ENCODE data around the gene PRB4.
"Not testable (repeated sequence)": the region's sequence is repeated elsewhere in the genome, so short reads cannot be mapped to it uniquely, and the experiment has no call there.

Gene PRB4

DNA sequence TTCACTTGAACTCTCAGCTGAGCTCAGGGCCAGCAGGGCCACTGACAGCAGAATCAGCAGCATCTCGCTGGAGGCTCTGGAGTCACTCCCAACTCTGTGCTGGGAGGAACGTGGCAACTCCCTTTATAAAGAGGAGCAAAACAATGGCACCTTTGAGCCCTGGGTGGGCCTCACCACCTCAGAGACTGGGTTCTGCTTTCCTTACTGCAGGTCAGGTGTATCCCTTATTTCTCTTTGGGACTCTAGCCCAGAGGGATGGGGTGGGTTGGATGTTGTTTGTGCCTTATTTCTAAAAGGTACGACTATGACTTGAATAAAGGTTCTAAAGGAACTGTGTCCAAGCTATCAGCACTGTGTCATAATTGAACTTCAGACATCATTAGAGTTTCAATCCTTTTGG lies at the start of gene PRB4:
Gene PRB4 (minus strand): TSS at position 101 of the 400 bp plus-strand sequence. CDS start 38 bp downstream, at position 63.
- FAIRE-seq (no peak), DNase-seq (ENCODE audit: insufficient read length, low spot score) (no peak)

GRCh38 chr12:11351736-11352135 lies 41.5 kb upstream of the PRB4 start:
- not testable (repeated sequence) for DNase-seq (ENCODE audit: insufficient read length, low spot score); FAIRE-seq

More for the DNA sequence above, at the start of gene PRB4:
- TF ChIP-seq POLR2A (IDR thresholded peaks at IDR 0.05; ENCODE audit: low read depth, low read length), result no peak

DNA sequence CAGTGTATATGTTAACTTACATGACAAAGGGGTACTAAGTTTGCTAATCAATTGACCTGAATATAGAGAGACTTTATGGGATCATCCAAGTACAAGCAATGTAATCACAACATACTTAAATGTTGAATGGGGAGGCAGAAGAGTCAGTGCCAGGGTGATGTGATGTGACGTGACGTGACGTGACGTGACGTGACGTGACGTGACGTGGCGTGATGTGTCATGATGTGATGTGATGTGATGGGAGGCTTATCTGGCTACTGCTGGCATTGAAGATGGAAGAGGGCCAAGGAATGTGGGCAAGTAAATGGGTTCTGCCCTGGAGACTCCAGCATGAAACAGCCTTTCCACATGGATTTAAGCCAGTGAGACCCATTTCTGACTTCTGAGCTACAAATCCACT lies 38.2 kb upstream of the PRB4 start:
- TF ChIP-seq POLR2A (IDR thresholded peaks at IDR 0.05; ENCODE audit: low read depth, low read length), result no peak
- FAIRE-seq (no peak), DNase-seq (ENCODE audit: insufficient read length, low spot score) (no peak)

- no peak for DNase-seq (ENCODE audit: insufficient read length, low spot score)
- TF ChIP-seq POLR2A (IDR thresholded peaks at IDR 0.05; ENCODE audit: low read depth, low read length), result no peak
- no peak for FAIRE-seq
Measured at GRCh38 chr12:11347810-11348209, 37.6 kb upstream of the PRB4 start.

DNA sequence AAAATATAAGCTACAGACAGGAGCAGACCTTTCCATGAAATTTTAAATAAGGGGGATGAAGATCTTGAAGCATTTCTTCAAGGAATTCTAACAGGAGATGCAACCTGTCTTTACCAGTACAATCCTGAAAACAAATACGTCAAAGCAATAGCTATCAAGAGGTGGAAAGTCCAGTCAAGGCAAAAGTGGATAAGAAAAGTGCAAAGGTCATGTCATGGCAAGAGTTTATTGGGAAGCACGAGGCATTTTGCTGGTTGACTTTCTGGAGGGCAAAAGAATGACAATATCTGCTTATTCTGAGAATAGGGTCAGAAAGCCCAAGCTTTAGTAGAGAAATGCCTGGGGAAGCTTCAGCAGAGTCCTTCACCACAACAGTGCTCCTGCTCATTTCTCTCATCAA lies 34.3 kb upstream of the PRB4 start:
- no peak for FAIRE-seq
- no peak for DNase-seq (ENCODE audit: insufficient read length, low spot score)

DNA sequence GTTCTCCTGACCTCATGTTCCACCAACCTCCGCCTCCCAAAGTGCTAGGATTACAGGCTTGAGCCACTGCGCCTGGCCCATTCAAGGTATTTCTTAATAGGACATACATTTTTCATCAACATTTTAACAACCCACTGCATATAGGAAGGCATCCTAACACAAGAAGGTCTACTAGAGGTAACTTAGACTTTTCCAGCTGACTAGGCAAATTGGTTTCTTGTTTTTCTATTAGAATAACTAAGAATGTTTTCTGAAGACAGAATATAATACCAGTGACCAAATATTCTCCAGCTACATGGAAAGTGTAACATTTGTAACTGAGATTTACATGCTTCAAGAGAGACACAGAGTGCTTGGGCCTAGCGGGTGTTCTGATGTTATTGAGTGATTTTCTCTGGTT lies 14.2 kb upstream of the PRB4 start:
- TF ChIP-seq POLR2A (IDR thresholded peaks at IDR 0.05; ENCODE audit: low read depth, low read length), result no peak
- FAIRE-seq, result no peak
- DNase-seq (ENCODE audit: insufficient read length, low spot score), result no peak

More for the DNA sequence above, 34.3 kb upstream of the PRB4 start:
- TF ChIP-seq POLR2A (IDR thresholded peaks at IDR 0.05; ENCODE audit: low read depth, low read length), result no peak

DNA sequence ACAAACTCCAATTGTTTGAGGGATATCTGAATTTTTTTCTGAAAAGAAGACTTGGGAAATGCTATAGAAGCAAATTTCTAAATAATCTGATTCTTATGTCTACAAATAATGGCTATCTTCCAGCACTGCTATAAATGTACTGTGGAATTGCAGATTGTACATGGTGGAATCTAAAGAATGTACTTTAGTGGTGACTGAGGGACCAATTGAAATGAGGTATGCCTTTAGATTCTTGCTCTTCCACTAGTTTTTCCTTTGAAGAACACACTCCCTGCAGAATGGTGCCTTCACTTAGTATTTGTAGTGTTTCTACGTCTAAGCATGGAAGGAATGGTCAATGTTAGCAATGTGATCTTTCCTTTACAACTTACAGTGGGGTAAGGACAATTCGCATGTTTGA lies 11.7 kb upstream of the PRB4 start:
- FAIRE-seq (peak; percentile 15), DNase-seq (ENCODE audit: insufficient read length, low spot score) (no peak)
- no peak for TF ChIP-seq POLR2A (IDR thresholded peaks at IDR 0.05; ENCODE audit: low read depth, low read length)

- no peak for DNase-seq (ENCODE audit: insufficient read length, low spot score)
- TF ChIP-seq POLR2A (IDR thresholded peaks at IDR 0.05; ENCODE audit: low read depth, low read length), result no peak
- FAIRE-seq, result peak; percentile 60
Measured at GRCh38 chr12:11307143-11307542, 3.1 kb downstream of the PRB4 start.

DNA sequence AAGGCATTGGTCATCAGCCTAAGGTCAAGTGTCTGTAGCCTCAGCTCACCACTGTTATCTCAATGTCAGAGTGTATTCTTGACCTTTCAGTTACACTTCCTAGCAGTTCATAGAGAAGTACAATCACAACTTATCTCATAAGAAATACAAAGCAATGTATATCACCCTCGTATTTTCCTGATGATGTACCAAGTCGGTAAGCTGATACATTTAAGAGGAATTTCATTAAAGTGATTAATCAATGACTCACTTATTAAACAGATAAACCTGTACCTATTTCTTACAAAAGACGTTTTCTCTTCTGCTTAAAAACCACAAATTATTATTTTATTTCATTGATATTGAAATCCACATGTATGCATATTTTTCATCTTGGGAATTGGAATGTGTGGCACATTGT lies 36.8 kb downstream of the PRB4 start:
- TF ChIP-seq POLR2A (IDR thresholded peaks at IDR 0.05; ENCODE audit: low read depth, low read length), result no peak
- no peak for DNase-seq (ENCODE audit: insufficient read length, low spot score)
- FAIRE-seq, result no peak

DNA sequence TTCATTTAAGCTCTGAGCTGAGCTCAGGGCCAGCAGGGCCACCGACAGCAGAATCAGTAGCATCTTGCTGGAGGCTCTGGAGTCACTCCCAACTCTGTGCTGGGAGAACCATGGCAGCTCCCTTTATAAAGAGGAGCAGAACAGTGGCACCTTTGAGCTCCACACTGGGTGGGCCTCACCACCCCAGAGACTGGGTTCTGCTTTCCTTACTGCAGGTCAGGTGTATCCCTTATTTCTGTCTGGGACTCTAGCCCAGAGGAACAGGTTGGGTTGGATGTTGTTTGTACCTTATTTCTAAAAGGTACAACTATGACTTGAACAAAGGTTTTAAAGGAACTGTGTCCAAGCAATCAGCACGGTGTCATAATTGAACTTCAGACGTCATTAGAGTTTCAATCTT lies 40.6 kb downstream of the PRB4 start, which contains the start of gene PRB3:
Gene PRB3 (minus strand): TSS at position 101 of the 400 bp plus-strand sequence. CDS start 38 bp downstream, at position 63.
- TF ChIP-seq POLR2A (IDR thresholded peaks at IDR 0.05; ENCODE audit: low read depth, low read length), result no peak

DNA sequence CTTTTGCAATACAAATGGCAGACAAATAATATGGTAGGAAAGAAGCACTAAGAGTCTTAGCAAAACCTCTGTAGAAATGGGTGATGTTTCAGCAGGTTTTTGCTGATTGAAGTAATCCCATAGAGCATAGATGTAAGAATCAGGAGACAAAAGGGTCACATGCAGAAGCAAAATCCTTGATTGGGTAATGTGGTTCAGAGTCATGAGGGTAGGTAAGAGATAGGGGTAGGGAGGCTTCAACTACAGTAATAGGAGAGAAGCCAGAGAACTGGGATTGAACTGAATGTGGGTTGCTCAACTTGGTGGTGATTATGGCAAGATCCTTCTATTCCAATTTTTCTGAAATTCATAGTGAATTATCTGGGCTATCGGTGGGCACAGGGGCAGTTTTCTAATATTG lies 45.7 kb downstream of the PRB4 start:
- TF ChIP-seq POLR2A (IDR thresholded peaks at IDR 0.05; ENCODE audit: low read depth, low read length), result no peak
- no peak for FAIRE-seq
- no peak for DNase-seq (ENCODE audit: insufficient read length, low spot score)

More for the DNA sequence above, 40.6 kb downstream of the PRB4 start, which contains the start of gene PRB3:
- DNase-seq (ENCODE audit: insufficient read length, low spot score) (no peak), FAIRE-seq (no peak)

All from H54 (cell line).